ENCODE measurements around the gene CDK5R1. TPM values are rescaled to one million over a fixed set of nuclear protein-coding genes. Genes with fewer than 3 reads are reported as not detected.
A peak's percentile ranks its signal among the peaks of the same experiment; 100 is the strongest.

CDK5R1 gene
- total RNA-seq, 2 experiments from 2014 or later: 5.8 to 6.5 TPM

- peaks cover 74% of the 10 kb centered on the region for H3K36me3 Mint-ChIP-seq (ENCODE audit: low read depth)
- DNase-seq: no peak
- POLR2A ChIA-PET: no interaction called here
- H3K27ac Mint-ChIP-seq: no peak overlapping the region
- H3K4me3 Mint-ChIP-seq: no peak overlapping the region
- CTCF ChIA-PET: interaction anchor here (1.9 kb wide), 1 partner anchor 10 kb away, joined by 7 read pairs; no protein-coding TSS in a partner anchor
- no peak for ATAC-seq
- no peaks in the 10 kb centered on the region for H3K27me3 Mint-ChIP-seq (ENCODE audit: low read depth)
- peaks cover 13% of the 10 kb centered on the region for H3K4me1 Mint-ChIP-seq (ENCODE audit: low read depth)
- H3K9me3 Mint-ChIP-seq (ENCODE audit: insufficient read depth): no peaks in the 10 kb centered on the region
Observed at GRCh38 chr17:32451879-32452278, 34.9 kb upstream of the CDK5R1 start.

- H3K27ac Mint-ChIP-seq: no peak overlapping the region
- H3K27me3 Mint-ChIP-seq (ENCODE audit: low read depth): no peaks in the 10 kb centered on the region
- ATAC-seq (no peak), DNase-seq (no peak)
- ChIA-PET POLR2A (no interaction called here), CTCF (interaction anchor here (3.0 kb wide), 1 partner anchor 10 kb away, joined by 17 read pairs; no protein-coding TSS in a partner anchor)
- H3K9me3 Mint-ChIP-seq (ENCODE audit: insufficient read depth): no peaks in the 10 kb centered on the region
- no peak overlapping the region for H3K4me3 Mint-ChIP-seq
- H3K4me1 Mint-ChIP-seq (ENCODE audit: low read depth): peaks cover 11% of the 10 kb centered on the region
- peaks cover 74% of the 10 kb centered on the region for H3K36me3 Mint-ChIP-seq (ENCODE audit: low read depth)
Observed at GRCh38 chr17:32452281-32452680, 34.5 kb upstream of the CDK5R1 start.

DNA sequence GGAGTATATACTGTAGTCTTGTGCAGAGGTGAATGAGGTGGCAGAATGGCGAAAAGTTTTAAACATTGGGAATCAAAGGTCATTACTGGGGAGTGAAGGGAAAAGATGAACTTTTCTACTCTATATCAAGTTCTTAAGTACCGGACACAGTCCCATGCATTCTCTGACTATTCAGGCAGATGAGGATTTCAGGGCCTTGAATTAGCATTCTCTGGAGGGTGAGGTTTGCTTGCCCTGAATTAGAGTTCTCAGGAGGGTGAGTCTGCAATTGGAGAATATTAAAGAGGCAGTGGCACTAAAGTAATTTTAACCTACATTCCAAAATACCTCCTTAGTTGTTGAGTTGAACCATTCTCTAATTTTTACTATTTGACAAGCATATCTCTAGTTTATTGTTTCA, 33.4 kb upstream of the CDK5R1 start:
- no peak for DNase-seq
- Mint-ChIP-seq H3K4me3 (no peak overlapping the region), H3K9me3 (ENCODE audit: insufficient read depth) (no peaks in the 10 kb centered on the region), H3K4me1 (ENCODE audit: low read depth) (peaks cover 18% of the 10 kb centered on the region), H3K27me3 (ENCODE audit: low read depth) (no peaks in the 10 kb centered on the region), H3K36me3 (ENCODE audit: low read depth) (peaks cover 79% of the 10 kb centered on the region), H3K27ac (no peak overlapping the region)
- no peak for ATAC-seq
- ChIA-PET POLR2A (no interaction called here), CTCF (interaction anchor here (1.1 to 3.0 kb wide), 2 partner anchors 9 kb away, joined by 6 to 17 read pairs; partner anchors contain the start of gene PSMD11)

DNA sequence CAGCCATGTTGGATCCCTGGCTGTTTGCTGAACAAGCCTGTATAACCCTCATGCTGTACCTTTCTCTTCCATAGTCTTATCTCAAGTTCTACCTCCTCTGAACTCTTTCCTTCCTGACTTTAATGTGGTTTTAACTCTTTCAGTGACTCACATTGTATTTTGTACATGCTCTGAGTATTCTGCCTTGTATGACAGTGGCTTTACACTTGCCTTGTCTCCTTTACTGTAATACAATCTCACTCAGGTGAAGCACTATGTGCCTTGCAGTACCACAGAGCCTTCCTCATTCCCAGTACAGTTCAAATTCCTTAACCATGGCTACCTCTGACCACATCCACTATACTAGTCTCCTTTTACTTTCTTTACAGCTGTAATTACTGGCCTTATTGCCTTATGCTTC, 28.4 kb upstream of the CDK5R1 start:
- Mint-ChIP-seq H3K4me3 (no peak overlapping the region), H3K4me1 (ENCODE audit: low read depth) (peaks cover 29% of the 10 kb centered on the region), H3K36me3 (ENCODE audit: low read depth) (peaks cover 72% of the 10 kb centered on the region), H3K9me3 (ENCODE audit: insufficient read depth) (no peaks in the 10 kb centered on the region), H3K27me3 (ENCODE audit: low read depth) (no peaks in the 10 kb centered on the region), H3K27ac (peak overlapping the region; percentile 3)
- DNase-seq (no peak), ATAC-seq (peak; percentile 60)
- CTCF ChIA-PET: interaction anchor here (1.1 to 1.5 kb wide), 3 partner anchors 11 to 158 kb away, joined by 3 read pairs; no protein-coding TSS in a partner anchor
- POLR2A ChIA-PET: no interaction called here

- Mint-ChIP-seq H3K27me3 (ENCODE audit: low read depth) (no peaks in the 10 kb centered on the region), H3K36me3 (ENCODE audit: low read depth) (peaks cover 60% of the 10 kb centered on the region), H3K27ac (no peak overlapping the region), H3K4me1 (ENCODE audit: low read depth) (peaks cover 29% of the 10 kb centered on the region), H3K9me3 (ENCODE audit: insufficient read depth) (no peaks in the 10 kb centered on the region), H3K4me3 (no peak overlapping the region)
- ChIA-PET POLR2A (no interaction called here), CTCF (interaction anchor here (1.0 to 5.6 kb wide), 3 partner anchors 12 to 199 kb away, joined by 3 to 102 read pairs (median 54); partner anchors contain the start of gene PSMD11)
- DNase-seq (no peak), ATAC-seq (no peak)
Observed at GRCh38 chr17:32460054-32460453, 26.7 kb upstream of the CDK5R1 start.

DNA sequence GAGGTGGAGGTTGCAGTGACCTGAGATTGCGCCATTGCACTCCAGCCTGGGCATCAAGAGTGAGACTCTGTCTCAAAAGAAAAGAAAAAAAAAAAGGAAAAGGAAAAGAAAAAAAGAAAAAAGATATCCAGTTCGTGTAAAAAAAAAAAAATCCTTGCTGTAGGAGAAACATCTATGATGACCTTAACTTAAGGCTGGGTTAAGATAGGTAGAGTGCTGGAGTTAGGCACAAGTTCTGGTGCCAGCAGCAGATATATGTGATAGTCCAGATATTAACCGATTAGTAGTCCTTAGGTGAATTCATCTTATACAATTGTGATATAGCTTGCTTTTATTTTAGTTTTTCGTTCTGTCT, 25.3 kb upstream of the CDK5R1 start:
- no peak overlapping the region for H3K27ac Mint-ChIP-seq
- no peaks in the 10 kb centered on the region for H3K27me3 Mint-ChIP-seq (ENCODE audit: low read depth)
- DNase-seq: no peak
- ChIA-PET POLR2A (interaction anchor here (1.2 kb wide), 1 partner anchor 17 kb away, joined by 4 read pairs; the partner anchor contains the start of gene PSMD11), CTCF (interaction anchor here (0.6 to 5.6 kb wide), 54 partner anchors 8 to 480 kb away, joined by 3 to 102 read pairs (median 6); partner anchors contain the start of genes CDK5R1, MYO1D and PSMD11)
- no peak overlapping the region for H3K4me3 Mint-ChIP-seq
- peaks cover 27% of the 10 kb centered on the region for H3K4me1 Mint-ChIP-seq (ENCODE audit: low read depth)
- peaks cover 59% of the 10 kb centered on the region for H3K36me3 Mint-ChIP-seq (ENCODE audit: low read depth)
- peak; percentile 38 for ATAC-seq
- no peaks in the 10 kb centered on the region for H3K9me3 Mint-ChIP-seq (ENCODE audit: insufficient read depth)

DNA sequence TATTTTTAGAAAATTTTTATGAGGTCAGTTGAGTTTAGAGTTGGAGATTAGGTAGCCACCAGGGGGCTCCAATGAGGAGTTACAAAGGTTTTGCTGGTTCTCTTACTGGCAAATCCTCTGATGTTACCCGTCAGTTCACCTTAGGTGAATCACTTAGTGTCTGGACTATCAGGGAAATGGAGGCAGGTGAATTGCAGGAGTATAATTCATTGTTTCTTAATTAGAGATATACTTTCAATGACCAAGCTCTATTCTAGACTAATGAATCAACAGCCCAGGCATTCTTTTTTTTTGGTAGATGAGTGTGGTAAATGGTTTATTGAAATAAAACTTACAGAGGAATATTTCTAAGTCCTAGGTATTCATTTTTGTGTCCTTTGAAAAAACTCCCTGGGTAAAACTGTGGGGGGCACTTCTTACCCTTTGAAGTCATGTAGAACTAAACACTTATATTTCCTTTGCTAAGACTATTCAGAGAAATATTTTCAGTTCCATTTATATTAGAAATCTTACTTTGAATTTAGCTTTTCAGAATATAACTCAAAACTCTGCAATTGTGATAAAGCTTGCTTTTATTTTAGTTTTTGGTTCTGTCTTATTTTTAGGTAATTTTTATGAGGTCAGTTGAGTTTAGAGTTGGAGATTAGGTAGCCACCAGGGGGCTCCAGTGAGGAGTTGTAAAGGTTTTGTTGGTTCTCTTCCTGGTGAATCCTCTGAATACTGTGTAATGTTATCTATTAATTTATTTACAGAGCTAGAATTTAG, 24.8 kb upstream of the CDK5R1 start:
- ATAC-seq (peak; percentile 86), DNase-seq (peak; percentile 83)
- CTCF ChIA-PET: interaction anchor here (0.6 to 5.6 kb wide), 69 partner anchors 8 to 480 kb away, joined by 3 to 102 read pairs (median 5); partner anchors contain the start of genes CDK5R1, MYO1D and PSMD11
- peaks cover 26% of the 10 kb centered on the region for H3K4me1 Mint-ChIP-seq (ENCODE audit: low read depth)
- peaks cover 58% of the 10 kb centered on the region for H3K36me3 Mint-ChIP-seq (ENCODE audit: low read depth)
- no peaks in the 10 kb centered on the region for H3K27me3 Mint-ChIP-seq (ENCODE audit: low read depth)
- POLR2A ChIA-PET: interaction anchor here (1.2 kb wide), 1 partner anchor 17 kb away, joined by 4 read pairs; the partner anchor contains the start of gene PSMD11
- no peak overlapping the region for H3K4me3 Mint-ChIP-seq
- H3K9me3 Mint-ChIP-seq (ENCODE audit: insufficient read depth): no peaks in the 10 kb centered on the region
- H3K27ac Mint-ChIP-seq: no peak overlapping the region

DNA sequence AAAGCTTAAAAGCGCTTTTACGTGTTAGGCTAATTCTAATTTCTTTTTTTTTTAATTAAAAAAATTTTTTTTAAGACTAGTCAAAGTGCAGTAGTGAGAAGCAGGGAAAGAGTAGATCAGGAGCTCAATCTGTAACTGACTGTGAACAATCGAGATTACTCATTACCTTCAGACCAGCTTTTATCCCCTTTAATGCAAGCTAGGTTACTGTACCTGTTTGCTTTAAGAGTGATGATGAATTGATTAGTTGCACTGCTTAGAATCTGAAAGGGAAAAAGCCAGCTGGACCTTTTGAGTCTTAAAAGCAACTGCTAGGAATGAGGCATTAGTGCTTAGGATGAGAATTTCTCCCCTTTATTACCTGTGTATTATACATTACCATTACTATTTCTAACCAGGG, 23.5 kb upstream of the CDK5R1 start:
- no peak overlapping the region for H3K4me3 Mint-ChIP-seq
- H3K27me3 Mint-ChIP-seq (ENCODE audit: low read depth): no peaks in the 10 kb centered on the region
- DNase-seq: no peak
- CTCF ChIA-PET: interaction anchor here (0.9 to 5.6 kb wide), 29 partner anchors 9 to 297 kb away, joined by 3 to 102 read pairs (median 9); partner anchors contain the start of genes CDK5R1 and PSMD11
- H3K9me3 Mint-ChIP-seq (ENCODE audit: insufficient read depth): no peaks in the 10 kb centered on the region
- no peak for ATAC-seq
- H3K36me3 Mint-ChIP-seq (ENCODE audit: low read depth): peaks cover 56% of the 10 kb centered on the region
- POLR2A ChIA-PET: interaction anchor here (0.6 kb wide), 1 partner anchor 64 kb away, joined by 3 read pairs; no protein-coding TSS in a partner anchor
- peaks cover 15% of the 10 kb centered on the region for H3K4me1 Mint-ChIP-seq (ENCODE audit: low read depth)
- no peak overlapping the region for H3K27ac Mint-ChIP-seq

- Mint-ChIP-seq H3K36me3 (ENCODE audit: low read depth) (peaks cover 57% of the 10 kb centered on the region), H3K27me3 (ENCODE audit: low read depth) (no peaks in the 10 kb centered on the region), H3K4me1 (ENCODE audit: low read depth) (peaks cover 10% of the 10 kb centered on the region), H3K9me3 (ENCODE audit: insufficient read depth) (no peaks in the 10 kb centered on the region), H3K27ac (peak overlapping the region; percentile 34), H3K4me3 (no peak overlapping the region)
- ChIA-PET POLR2A (interaction anchor here (1.0 kb wide), 1 partner anchor 10 kb away, joined by 3 read pairs; no protein-coding TSS in a partner anchor), CTCF (interaction anchor here (0.8 to 5.6 kb wide), 7 partner anchors 12 to 295 kb away, joined by 3 to 102 read pairs (median 16); partner anchors contain the start of genes CDK5R1 and PSMD11)
- DNase-seq: no peak
- no peak for ATAC-seq
Observed at GRCh38 chr17:32464374-32464773, 22.4 kb upstream of the CDK5R1 start.

DNA sequence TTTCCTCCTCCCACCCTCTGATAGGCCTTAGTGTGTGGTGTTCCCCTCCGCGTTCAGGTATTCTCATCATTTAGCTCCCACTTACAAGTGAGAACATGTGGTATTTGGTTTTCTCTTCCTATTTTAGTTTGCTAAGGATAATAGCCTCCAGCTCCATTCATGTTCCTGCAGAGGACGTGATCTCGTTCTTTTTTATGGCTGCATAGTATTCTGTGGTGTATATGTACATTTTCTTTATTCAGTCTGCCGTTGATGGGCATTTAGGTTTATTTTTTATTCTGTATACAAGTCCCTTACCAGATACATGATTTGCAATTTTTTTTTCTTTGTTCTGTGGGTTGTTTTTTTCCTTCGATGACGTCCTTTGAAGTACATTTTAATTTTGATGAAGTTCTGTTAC, 18.8 kb upstream of the CDK5R1 start:
- H3K9me3 Mint-ChIP-seq (ENCODE audit: insufficient read depth): no peaks in the 10 kb centered on the region
- peak overlapping the region; percentile 27 for H3K27ac Mint-ChIP-seq
- DNase-seq (no peak), ATAC-seq (no peak)
- H3K4me3 Mint-ChIP-seq: no peak overlapping the region
- ChIA-PET POLR2A (no interaction called here), CTCF (interaction anchor here (1.1 kb wide), 1 partner anchor 263 kb away, joined by 3 read pairs; no protein-coding TSS in a partner anchor)
- H3K4me1 Mint-ChIP-seq (ENCODE audit: low read depth): no peaks in the 10 kb centered on the region
- peaks cover 54% of the 10 kb centered on the region for H3K36me3 Mint-ChIP-seq (ENCODE audit: low read depth)
- no peaks in the 10 kb centered on the region for H3K27me3 Mint-ChIP-seq (ENCODE audit: low read depth)

- H3K36me3 Mint-ChIP-seq (ENCODE audit: low read depth): peaks cover 72% of the 10 kb centered on the region
- H3K9me3 Mint-ChIP-seq (ENCODE audit: insufficient read depth): no peaks in the 10 kb centered on the region
- ChIA-PET POLR2A (no interaction called here), CTCF (interaction anchor here (2.2 to 5.6 kb wide), 2 partner anchors 8 to 13 kb away, joined by 12 to 54 read pairs; no protein-coding TSS in a partner anchor)
- DNase-seq (no peak), ATAC-seq (no peak)
- H3K27ac Mint-ChIP-seq: no peak overlapping the region
- H3K4me1 Mint-ChIP-seq (ENCODE audit: low read depth): no peaks in the 10 kb centered on the region
- H3K4me3 Mint-ChIP-seq: no peak overlapping the region
- no peaks in the 10 kb centered on the region for H3K27me3 Mint-ChIP-seq (ENCODE audit: low read depth)
Observed at GRCh38 chr17:32470405-32471167, 16.2 kb upstream of the CDK5R1 start.
